Lower lobe of right lung (tissue), 2 donors: ENCODE results near the gene FCAMR. TPM values are rescaled to one million over a fixed set of nuclear protein-coding genes. Genes with fewer than 3 reads are reported as not detected.

Experiments
- ATAC-seq, 2 donors: fragments of 200-7000 bp; cut with Tn5 transposase; one replicate each; pipeline ENCODE4 v1.9.1; 2020 to 2022; ENCODE audit warnings: mild to moderate bottlenecking in 2 of 2, moderate library complexity in 2 of 2
- DNase-seq: peaks from one replicate; pipeline ENCODE4 v3.0.0-alpha.2; 2020
- H3K27ac ChIP-seq: fragments of 200-600 bp; one replicate; pipeline ENCODE4 v1.8.0; 2022
- H3K27me3 ChIP-seq: fragments of 200-600 bp; one replicate; pipeline ENCODE4 v1.8.0; 2022; ENCODE audit warnings: low read depth
- H3K36me3 ChIP-seq: fragments of 200-600 bp; one replicate; pipeline ENCODE4 v1.8.0; 2022; ENCODE audit warnings: mild to moderate bottlenecking
- H3K4me1 ChIP-seq: fragments of 200-600 bp; one replicate; pipeline ENCODE4 v1.8.0; 2022
- H3K4me3 ChIP-seq: fragments of 200-600 bp; one replicate; pipeline ENCODE4 v1.8.0; 2022; ENCODE audit warnings: mild to moderate bottlenecking
- H3K9me3 ChIP-seq: fragments of 200-600 bp; one replicate; pipeline ENCODE4 v1.8.0; 2022
- CTCF ChIP-seq: fragments of 200-600 bp; IDR thresholded peaks from one replicate; pipeline ENCODE4 v1.8.0; 2022; ENCODE audit warnings: antibody characterized with exemption, mild to moderate bottlenecking
- intact Hi-C: fragments of 100-400 bp; cut with DNase I; formaldehyde crosslinking; loops from one replicate; pipeline ENCODE4 v1.11.0; 2022
- total RNA-seq: library from RNA; stranded (reverse); fragmentation: NEBNext Ultra II Directional; extraction: Animal tissue kit (Norgen Biotek cat#: 25700); gene quantifications from one replicate; pipeline ENCODE4 v1.2.1, GENCODE V29; 2021
- donor health status: DM: no; HTN: yes; CAD: no; lungs with severe emphysema.

Gene FCAMR
- total RNA-seq, 1 donor from 2014 or later = not detected

GRCh38 chr1:207009182-207009850, 39.1 kb upstream of the FCAMR start:
- peaks cover 35% of the 10 kb centered on the region for H3K4me1 ChIP-seq
- H3K27me3 ChIP-seq = peaks cover 3% of the 10 kb centered on the region
- intact Hi-C loops = no loop called here
- no peak for ATAC-seq
- no peak for DNase-seq
- no peak overlapping the region for H3K4me3 ChIP-seq
- peak overlapping the region; percentile 72 for H3K27ac ChIP-seq
- H3K36me3 ChIP-seq = no peaks in the 10 kb centered on the region
- no peak for TF ChIP-seq CTCF
- H3K9me3 ChIP-seq = no peaks in the 10 kb centered on the region

GRCh38 chr1:207007352-207008033, 37.2 kb upstream of the FCAMR start:
- no peaks in the 10 kb centered on the region for H3K36me3 ChIP-seq
- ATAC-seq (peak; percentile 53 to 56), DNase-seq (peak; percentile 59)
- H3K4me3 ChIP-seq = no peak overlapping the region
- intact Hi-C loops = no loop called here
- TF ChIP-seq CTCF = no peak
- no peaks in the 10 kb centered on the region for H3K9me3 ChIP-seq
- peaks cover 40% of the 10 kb centered on the region for H3K4me1 ChIP-seq
- H3K27me3 ChIP-seq = no peaks in the 10 kb centered on the region
- peak overlapping the region; percentile 72 for H3K27ac ChIP-seq

- no peaks in the 10 kb centered on the region for H3K36me3 ChIP-seq
- ATAC-seq = no peak
- H3K27me3 ChIP-seq = no peaks in the 10 kb centered on the region
- intact Hi-C loops = no loop called here
- TF ChIP-seq CTCF = no peak
- H3K4me3 ChIP-seq = no peak overlapping the region
- H3K27ac ChIP-seq = peak overlapping the region; percentile 72
- H3K4me1 ChIP-seq = peaks cover 42% of the 10 kb centered on the region
- no peaks in the 10 kb centered on the region for H3K9me3 ChIP-seq
- no peak for DNase-seq
Measured at GRCh38 chr1:207006914-207007313, 36.7 kb upstream of the FCAMR start.

- intact Hi-C loops = no loop called here
- TF ChIP-seq CTCF = no peak
Measured at GRCh38 chr1:207006083-207006482, 35.8 kb upstream of the FCAMR start.

GRCh38 chr1:207004931-207005830, 34.9 kb upstream of the FCAMR start:
- DNase-seq = peak; percentile 64

More at GRCh38 chr1:207006083-207006482, 35.8 kb upstream of the FCAMR start:
- Histone ChIP-seq H3K27ac (peak overlapping the region; percentile 72), H3K36me3 (no peaks in the 10 kb centered on the region), H3K9me3 (no peaks in the 10 kb centered on the region), H3K27me3 (no peaks in the 10 kb centered on the region), H3K4me1 (peaks cover 41% of the 10 kb centered on the region), H3K4me3 (no peak overlapping the region)
- ATAC-seq (no peak), DNase-seq (no peak)

More at GRCh38 chr1:207004931-207005830, 34.9 kb upstream of the FCAMR start:
- Histone ChIP-seq H3K27me3 (no peaks in the 10 kb centered on the region), H3K4me1 (peaks cover 37% of the 10 kb centered on the region), H3K4me3 (no peak overlapping the region), H3K9me3 (no peaks in the 10 kb centered on the region), H3K27ac (peak overlapping the region; percentile 72), H3K36me3 (no peaks in the 10 kb centered on the region)
- peak; percentile 38 to 42 for ATAC-seq
- intact Hi-C loops = no loop called here
- peak; percentile 70 for TF ChIP-seq CTCF
